GM19043 (cell line): Measurements from ENCODE around the gene DNMT1.

Source experiments
- ATAC-seq: cut with Tn5 transposase; IDR thresholded peaks from one replicate; pipeline ENCODE4 v1.9.1; 2021; ENCODE audit warnings: low read depth; ENCODE audit not compliant: unreplicated experiment

The DNMT1 gene

DNA sequence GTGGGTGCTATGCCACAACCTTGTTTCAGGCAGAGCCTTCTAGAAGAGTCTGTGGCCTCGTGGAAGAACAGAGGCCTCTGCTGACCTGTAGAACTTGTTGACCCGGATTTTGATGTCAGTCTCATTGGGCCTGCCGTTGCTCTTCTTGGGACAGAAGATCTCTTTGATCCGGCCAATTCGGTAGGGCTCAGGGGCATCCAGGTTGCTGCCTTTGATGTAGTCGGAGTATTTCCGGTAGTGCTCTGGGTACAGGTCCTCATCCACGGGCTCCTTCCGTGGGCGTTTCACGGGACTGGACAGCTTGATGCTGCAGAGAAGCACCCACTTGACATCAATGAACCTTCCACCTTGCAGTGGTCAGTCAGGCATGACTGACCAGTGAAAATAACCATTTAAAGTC, 51.1 kb downstream of the DNMT1 start:
- no peak for ATAC-seq

DNA sequence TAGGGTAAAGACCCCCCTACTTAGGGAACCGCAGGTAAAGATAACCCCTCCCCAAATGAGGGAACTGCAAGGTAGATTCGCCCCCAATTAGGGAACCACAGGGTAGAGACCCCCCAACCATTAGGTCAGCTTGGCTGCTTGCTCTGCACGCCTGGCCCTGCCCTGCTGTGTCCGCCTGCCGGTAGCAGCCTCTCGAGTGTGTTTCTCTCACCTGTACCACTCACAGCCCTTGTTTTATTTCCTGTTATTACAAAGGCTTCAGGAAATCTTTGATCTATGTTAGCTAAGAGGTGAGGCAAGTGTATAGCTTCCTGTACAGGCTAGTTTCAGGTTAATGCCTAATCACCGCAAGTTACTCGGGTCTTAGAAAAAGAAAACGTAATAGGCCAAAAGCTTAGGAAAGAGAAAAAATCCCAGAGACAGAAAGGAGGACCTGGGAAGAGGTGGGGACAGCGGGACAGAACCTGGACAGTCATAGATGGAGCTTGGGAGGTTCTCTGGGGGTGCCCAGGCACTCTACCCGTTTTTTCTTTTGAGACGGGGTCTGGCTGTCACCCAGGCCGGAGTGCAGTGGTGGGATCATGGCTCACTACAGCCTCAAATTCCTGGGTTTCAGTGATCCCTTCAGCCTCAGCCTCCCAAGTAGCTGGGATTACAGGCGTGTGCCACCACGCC, 51.9 kb downstream of the DNMT1 start:
- no peak for ATAC-seq

DNA sequence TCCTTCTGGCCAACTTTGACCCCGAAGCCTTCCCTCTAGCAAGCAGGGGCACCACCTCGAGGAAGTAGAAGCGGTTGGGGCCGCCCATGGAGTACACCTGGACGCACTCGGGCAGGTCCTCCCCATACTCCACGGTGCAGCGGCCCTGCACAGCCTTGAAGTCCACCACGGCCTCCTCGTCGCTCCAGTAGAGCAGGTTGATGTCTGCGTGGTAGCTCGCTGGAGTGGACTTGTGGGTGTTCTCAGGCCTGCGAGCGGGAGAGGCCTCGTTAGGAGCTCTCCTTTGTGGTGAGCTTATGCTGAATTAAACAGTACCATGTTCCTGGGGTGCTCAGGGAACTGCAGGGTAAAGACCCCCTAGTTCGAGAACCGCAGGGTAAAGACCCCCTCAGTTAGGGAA, 52.8 kb downstream of the DNMT1 start:
- no peak for ATAC-seq

DNA sequence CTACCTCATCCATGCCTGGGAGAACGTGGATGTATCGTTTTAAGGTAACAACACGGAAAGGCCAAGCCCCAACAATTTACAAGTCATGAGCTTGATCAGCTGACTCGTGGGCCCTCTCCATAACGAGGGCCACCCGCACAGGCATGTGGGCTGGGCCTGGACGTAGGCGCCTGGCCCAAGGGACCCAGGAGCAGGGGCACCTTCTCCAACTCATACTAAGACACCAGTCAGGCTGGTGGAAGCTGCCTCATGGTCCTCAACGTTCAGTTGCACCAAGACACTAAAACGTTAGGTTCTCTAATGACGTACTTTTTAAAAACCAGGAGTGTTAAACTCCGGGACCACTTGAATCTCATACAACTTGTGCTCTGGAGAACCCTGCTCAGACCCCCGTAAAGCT, 53.3 kb downstream of the DNMT1 start:
- no peak for ATAC-seq

DNA sequence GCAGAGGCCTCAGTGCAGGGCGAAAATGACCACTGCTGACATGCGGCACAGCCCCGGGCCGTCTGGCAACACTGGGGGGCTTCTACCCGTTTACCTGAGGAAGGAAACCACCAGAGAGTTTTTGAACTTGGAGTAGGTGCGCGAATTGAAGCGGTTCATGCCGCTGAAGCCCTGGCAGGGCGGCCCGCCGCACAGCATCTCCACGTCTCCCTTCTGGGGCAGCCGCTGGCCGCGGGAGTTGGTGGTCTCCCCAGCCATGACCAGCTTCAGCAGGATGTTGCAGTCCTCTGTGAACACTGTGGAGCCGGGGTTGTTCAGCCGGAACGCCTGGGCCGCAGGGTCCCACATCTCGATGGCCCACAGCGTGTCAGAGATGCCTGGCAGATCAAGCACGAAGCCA, 54.8 kb downstream of the DNMT1 start:
- ATAC-seq: no peak

DNA sequence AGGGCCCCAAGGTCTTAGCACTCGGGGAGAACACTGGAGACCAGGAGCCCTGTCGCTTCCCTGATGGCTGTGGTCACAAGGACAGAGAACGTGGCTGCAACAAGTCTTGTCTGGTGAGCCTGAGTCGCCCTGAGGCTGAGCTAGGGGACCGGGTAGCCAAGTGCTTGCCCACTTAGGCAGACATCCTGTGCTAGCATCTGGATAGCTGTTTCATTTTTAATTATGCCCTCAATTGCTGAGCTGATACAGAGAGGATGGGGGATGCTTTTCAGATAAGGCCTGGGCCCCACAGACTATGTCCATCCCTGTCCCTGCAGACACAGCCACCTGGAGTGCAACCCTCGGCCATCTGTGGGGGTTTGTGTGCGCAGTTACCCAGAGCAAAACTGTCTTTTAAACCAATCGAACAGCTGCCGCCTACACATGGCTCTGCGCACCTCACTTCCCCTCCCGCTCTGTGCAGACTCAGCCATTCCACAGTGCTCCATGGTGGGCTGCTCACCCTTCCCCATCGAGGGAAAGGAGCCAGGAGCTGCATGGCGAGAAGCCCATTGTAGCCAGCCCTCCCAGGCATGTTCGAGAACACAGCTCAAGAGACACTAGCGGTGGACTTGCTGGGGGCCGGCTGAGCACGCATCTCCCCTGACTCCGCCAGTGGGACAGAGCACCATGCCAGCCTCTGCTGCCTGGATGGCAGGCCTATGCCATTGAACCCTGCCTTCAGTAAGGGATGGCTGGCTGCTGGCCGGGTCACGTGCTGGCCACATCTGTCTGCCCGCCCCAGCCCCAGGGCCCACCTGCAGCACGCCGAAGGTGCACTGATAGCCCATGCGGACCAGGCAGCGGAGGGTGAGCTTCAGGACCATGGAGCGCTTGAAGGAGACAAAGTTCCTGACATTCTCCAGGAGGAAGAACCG, 55.6 kb downstream of the DNMT1 start:
- no peak for ATAC-seq

DNA sequence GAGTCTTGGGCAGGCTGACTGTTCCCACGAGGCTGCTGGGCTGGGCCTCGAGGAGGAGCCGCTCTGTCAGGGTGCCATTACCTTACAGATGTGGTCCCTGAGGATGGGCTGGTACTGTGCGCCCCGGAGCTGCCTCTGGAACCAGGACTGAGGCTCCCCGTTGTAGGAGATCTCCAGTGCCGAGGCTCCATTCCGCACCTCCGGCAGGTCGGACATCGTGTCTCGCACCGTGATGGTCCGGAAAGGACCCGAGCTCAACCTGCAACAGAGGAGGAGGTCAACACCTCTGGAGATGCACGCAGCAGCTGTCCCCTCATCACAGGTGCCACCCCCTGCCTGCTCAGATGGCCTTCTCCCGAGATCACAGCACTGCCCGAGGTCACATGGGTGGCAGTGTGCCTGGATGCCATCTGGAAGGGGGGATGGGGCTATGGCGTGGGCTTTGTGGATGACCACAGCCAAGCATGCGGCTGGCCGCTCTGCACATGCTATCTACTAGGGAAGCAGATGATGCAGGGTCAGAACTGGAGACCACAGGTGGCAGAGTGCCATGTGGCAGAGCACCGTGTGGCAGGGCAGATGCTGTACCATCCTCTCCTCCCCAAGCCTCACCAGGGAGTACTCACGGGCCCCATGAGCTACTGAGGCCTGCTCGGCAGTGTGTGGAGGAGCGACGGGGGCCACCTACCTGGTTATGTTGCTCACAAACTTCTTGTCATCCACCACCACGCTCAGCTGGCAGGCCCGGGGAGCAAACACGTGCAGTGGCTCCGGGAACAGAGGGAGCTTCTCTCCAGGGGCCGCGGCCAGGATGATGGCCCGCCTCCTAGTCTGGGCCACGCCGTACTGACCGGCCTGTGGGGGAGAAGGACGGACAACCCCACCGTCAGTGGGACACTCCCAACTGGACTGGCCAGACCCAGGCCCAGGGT, 56.7 kb downstream of the DNMT1 start:
- ATAC-seq: no peak

DNA sequence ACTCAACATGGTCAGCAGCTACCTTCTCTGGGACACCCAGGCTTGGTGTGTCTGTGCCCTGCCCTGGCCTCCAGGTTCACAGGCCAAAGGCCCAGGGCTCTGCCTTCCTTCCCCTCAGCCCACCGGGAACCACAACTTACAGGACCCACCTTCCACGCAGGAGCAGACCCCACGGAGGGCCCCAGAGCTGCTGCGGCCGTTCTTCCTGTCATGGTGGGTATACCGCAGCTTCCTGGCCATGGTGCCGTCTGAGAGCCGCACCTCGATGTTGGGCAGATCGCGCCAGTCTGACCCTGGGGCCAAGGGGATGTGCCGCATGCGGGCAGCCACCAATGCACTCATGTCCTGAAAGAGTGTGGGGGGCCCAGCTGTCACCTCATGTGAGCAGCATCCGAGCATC, 57.8 kb downstream of the DNMT1 start:
- no peak for ATAC-seq

DNA sequence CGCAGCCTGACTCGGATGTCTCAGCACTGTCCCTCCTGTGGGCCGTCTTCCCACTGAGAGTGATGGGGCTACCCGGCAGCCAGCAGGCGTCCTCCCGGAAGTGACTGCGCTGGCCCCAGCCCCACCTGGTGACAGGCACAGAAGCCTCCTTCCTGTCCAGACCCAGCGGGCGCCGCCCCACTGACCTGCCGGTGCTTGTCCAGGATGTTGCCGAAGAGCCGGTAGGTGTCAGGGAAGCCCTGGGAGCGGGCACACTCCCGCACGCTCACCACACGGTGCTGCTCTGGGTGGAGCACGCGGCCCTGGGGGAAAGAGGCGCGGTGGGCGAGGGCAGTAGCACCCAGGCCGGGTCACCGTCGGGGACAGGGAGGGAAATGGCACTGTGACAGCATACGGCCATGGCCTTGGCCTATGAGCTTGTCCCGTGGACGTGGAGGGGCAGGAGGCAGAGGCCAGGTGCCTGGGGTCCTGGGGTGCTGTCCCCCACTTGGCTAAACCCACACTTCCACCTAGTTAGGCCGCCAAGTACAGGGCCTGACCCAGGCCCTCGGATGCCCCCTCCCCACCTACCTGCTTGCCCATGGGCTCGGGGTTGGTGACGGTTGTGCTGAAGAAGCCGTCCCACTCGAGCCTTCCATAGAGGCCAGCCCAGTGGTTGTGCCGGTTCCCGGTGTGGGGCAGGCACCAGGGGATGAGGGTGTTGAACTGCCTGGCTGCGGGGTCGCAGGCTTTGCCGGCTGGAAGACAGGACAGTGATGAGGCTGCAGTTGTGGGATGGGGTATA, 59.0 kb downstream of the DNMT1 start:
- ATAC-seq: no peak

DNA sequence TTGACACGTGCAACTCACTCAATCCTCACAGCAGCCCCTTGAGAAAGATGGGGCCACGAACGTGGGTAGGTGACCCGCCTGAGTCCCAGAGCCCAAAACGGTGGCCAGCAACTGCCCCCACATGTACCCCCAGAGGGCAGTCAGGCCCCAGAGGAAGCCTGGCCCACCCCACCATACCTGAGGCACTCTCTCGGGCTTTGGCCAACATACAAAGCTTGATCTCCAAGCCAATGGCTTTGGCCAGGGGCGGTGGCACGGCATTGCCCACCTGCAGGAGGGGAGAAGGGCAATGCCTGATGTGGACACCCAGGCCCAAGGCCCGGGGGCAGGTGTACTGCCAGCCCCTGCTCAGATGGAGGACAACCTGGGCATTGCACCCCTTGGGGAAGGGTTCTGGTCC, 60.7 kb downstream of the DNMT1 start:
- no peak for ATAC-seq

DNA sequence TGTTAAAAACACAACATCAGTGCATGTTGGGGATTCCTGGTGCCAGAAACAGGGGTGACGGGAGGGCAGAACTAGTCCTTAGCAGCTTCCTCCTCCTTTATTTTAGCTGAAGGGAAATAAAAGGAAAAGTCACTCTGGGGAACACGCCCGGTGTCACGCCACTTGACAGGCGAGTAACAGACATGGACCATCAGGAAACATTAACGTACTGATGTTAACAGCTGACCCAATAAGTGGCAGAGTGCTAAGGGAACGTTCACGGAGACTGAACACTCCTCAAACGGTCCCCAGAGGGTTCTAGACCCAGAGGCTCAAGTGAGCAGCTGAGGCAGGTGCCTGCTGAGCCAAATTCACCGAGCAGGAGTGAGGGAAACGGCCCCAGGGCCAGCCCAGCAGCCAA, 61.2 kb downstream of the DNMT1 start:
- no peak for ATAC-seq

DNA sequence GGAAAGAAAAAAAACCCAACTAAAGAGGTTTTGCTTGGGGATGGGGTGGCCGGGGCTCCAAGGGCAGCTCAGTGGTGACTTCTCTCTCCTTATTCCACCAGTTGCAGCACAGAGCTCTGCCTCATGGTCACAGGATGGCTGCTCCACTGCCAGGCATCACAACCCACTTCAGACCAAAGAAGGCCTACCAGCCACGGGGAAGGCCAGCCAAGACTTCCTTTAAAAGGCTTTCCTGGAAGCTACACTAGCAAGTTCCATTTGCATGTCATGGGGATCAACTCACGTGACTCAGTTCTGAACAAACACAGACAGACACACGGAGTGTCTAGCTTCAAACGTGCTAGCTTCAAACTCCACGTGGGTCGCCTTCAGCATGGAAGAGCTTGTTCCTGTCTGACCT, 61.8 kb downstream of the DNMT1 start:
- no peak for ATAC-seq

DNA sequence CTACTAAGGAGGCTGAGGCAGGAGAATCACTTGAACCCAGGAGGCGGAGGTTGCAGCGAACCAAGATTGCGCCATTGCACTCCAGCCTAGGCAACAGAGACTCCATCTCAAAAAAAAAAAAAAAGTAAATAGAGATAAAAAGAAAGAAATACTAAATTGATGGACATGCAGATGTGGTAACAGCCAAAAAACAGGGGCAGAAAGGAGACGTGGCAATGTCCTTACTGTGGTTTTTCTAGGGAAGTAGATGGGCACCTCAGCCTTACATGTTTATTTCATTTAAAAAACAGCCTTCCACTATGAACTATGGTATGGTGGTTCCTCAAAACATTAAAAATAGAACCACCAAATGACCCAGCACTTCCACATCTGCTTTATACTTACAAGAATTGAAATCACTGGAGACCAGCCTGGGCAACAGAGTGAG, 68.5 kb downstream of the DNMT1 start:
- no peak for ATAC-seq

DNA sequence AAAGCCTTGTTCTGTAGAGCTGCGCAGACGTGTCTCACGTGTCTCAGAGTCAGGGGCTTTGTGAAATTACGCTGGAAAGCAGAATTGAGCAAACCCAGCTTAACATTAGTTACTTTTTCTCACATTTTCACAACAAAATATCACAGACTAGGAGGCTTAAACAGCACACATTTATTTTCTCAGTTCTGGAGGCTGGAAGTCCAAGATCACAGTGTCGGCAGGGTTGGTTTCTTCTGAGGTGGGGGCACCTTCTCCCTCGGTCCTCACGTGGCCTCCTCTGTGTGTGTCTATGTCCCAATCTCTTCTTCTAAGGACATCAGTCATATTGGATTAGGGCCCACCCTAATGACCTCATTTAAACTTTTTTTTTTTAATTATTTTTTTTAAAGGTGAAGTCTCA, 70.3 kb downstream of the DNMT1 start:
- no peak for ATAC-seq

DNA sequence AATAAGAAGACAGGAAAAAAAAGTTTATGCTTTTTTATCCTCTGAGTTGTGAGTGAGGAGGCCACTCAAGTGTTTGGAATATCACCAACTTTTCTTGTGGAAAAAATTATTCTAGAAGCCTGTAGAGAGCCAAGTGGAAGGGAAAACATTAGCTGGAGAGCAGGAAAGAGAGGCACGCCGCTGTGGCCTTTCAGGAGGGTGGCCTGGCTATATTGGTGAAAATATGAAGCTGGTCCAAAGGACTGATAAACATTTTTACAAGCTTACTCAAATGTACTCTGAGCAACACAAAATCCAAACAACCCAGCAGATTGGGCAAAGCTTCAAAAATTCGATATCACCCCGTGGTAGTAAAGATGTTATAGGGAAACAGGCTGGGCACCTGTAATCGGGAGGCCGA, 72.7 kb downstream of the DNMT1 start:
- ATAC-seq: no peak

DNA sequence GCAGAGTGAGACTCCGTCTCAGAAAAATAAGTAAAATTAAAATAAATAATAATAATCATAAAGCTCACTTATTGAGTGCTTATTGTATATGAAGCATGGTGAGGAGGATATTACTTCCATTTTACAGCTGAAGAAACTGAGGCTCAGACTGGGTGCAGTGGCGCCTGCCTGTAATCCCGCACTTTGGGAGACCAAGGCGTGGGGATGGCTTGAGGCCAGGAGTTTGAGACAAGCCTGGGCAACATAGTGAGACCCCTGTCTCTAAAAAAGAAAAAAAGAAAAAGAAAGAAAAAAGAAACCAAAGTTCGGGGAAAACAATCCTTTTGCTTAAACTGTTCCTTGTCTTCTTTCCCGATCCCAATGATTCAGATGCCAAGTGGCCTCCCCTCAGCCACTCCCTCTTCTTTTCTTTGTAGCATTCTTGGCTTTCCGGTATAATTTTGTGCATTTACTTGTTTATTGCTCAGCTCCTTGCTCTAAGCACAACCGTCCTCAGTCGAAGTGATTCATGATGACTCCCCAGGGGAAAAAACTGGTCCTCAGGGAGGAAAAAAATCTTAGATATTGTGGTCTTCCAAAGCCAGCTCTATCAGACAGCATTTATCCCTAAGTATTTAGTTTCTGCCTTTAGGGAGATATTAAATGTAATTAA, 74.1 kb downstream of the DNMT1 start:
- no peak for ATAC-seq

DNA sequence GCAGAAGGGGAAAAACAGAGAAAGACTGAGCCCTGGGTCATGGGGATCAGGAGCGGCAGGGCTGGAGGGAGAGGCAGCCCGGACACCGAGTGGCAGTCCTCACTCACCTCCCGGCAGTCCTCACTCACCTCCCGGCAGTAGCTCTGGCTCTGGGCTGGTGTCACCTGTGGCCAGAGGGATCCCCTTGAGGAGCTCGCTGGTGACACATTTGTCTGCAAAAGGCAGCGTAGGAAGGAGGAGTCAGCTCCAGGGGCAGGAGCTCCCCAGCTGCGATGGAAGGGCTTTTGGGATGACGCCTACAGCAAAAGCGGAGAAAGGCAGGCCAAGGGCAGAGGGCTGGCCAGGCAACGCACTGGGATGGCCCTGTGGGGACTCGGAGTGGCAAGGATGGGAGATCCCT, 75.8 kb downstream of the DNMT1 start:
- ATAC-seq: no peak

DNA sequence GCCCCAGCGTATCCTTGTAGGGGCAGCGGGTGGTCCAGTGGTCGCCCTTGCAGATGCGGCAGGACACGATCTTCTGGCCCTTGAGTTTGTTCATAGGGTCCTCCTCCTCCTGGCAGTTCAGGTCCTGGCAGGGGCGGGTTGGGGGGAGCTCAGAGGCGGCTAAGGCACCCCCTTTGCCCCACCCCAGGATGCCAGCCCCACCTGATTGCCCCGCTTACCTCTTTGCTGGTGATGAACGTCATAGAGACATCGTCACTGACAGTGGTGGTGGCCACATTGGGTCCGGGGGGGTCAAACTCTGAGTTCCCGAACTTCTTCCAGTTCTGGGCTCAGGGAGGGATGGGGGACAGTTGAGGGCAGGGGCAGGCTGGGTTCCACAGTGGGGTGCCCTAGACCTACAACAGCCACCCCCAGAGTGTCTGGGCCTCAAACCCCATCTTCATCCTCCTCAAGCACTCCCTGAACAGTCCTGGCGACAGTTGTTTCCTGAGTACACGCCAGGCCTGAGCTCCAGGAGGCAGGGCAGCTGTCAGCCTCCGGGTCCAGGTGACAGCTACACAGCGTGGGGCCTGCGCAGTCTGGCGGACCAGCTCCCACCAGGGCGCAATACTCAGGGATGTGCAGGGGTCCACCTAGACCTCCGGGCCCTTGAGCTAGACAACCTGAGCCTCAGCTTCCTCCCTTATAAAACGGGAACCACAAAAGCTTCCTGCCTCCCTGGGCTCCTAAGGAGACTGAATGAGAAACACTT, 77.7 kb downstream of the DNMT1 start:
- ATAC-seq: no peak
